Muscle layer of duodenum (tissue), 2 donors: ENCODE measurements around the gene ZNF425.
"Not testable (repeated sequence)": the region's sequence is repeated elsewhere in the genome, so short reads cannot be mapped to it uniquely, and the experiment has no call there.

Source experiments
- H3K27ac ChIP-seq: one replicate; pipeline ENCODE4 v1.7.0; 2013; ENCODE audit warnings: mild to moderate bottlenecking, low read length
- H3K27me3 ChIP-seq: one replicate; pipeline ENCODE4 v1.7.0; 2013; ENCODE audit warnings: low read depth, mild to moderate bottlenecking, control low read depth, low read length
- H3K36me3 ChIP-seq, 2 donors: one replicate each; pipeline ENCODE4 v1.7.0; 2013; ENCODE audit warnings: low read length in 2 of 2, control low read depth in 1 of 2, mild to moderate bottlenecking in 1 of 2; ENCODE audit not compliant: insufficient read depth in 2 of 2, control insufficient read depth in 1 of 2
- H3K4me1 ChIP-seq, 2 donors: one replicate each; pipeline ENCODE4 v1.7.0; 2013; ENCODE audit warnings: low read length in 2 of 2, mild to moderate bottlenecking in 2 of 2, control low read depth in 1 of 2, moderate library complexity in 1 of 2; ENCODE audit not compliant: insufficient read depth in 2 of 2, control insufficient read depth in 1 of 2
- H3K4me3 ChIP-seq, 2 donors: one replicate each; pipeline ENCODE4 v1.7.0; 2013; ENCODE audit warnings: low read length in 2 of 2, low read depth in 1 of 2, mild to moderate bottlenecking in 1 of 2
- H3K9me3 ChIP-seq, 2 donors: one replicate each; pipeline ENCODE4 v1.7.0; 2013; ENCODE audit warnings: low read length in 2 of 2, control low read depth in 1 of 2, mild to moderate bottlenecking in 1 of 2; ENCODE audit not compliant: control insufficient read depth in 1 of 2
- donor health status: healthy.

ZNF425 gene

DNA sequence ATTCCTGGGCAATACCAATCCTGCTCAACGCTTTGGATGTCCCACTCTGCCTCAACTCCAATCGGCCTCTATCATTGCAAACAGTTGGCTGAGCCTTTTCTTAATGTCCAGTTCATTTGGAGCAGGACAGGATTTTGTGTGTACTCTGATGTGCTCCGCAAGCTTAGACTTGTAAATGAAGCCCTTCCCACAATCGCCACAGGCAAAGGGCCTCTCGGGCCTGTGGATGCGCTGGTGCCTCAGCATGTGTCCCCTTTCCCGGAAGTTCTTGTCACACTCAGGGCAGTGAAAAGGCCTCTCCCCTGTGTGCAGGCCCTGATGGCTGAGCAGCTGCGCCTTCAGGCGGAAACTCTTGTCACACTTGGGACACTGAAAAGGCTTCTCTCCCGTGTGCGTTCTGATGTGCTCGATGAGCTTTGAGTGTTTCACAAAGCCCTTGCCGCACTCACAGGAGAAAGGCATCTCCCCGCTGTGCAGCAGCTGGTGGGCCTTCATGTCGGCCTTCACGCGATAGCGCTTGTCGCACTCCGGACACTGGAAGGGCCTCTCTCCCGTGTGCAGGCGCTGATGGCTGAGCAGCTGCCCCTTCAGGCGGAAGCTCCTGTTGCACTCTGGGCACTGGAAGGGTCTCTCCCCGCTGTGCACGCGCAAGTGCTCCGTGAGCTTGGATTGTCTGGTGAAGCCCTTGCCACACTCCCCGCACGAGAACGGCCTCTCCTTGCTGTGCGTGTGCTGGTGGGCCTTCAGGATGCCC, 55.6 kb downstream of the ZNF425 start:
- no peak overlapping the region for H3K4me3 ChIP-seq

DNA sequence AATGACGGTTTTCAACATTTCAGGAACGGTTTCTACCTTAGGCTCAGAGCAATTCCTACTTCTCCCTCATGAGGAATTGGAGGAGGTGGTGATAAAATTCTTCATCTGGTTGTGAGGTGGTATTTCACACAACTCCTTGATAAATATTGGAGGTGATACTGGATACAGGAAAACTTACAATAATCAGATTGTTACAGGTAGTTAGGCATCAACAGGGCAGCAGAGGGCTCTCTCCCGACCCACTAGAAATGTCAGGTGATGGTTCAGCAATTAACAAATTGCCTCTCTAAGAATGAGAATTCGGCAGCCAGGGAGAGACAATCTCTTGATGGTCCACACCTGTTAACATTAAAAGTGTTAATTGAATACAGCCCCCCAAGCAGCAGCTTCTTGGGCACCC, 58.3 kb downstream of the ZNF425 start:
- peaks cover 12 to 33% of the 10 kb centered on the region in 2 donors for H3K36me3 ChIP-seq
- H3K4me1 ChIP-seq, result no peaks in the 10 kb centered on the region
- no peaks in the 10 kb centered on the region for H3K27me3 ChIP-seq
- no peak overlapping the region for H3K4me3 ChIP-seq
- no peak overlapping the region for H3K27ac ChIP-seq
- no peaks in the 10 kb centered on the region for H3K9me3 ChIP-seq

More for the DNA sequence above, 55.6 kb downstream of the ZNF425 start:
- Histone ChIP-seq H3K27ac (no peak overlapping the region), H3K36me3 (peaks cover 12 to 33% of the 10 kb centered on the region in 2 donors), H3K27me3 (no peaks in the 10 kb centered on the region), H3K4me1 (no peaks in the 10 kb centered on the region), H3K9me3 (no peaks in the 10 kb centered on the region)

DNA sequence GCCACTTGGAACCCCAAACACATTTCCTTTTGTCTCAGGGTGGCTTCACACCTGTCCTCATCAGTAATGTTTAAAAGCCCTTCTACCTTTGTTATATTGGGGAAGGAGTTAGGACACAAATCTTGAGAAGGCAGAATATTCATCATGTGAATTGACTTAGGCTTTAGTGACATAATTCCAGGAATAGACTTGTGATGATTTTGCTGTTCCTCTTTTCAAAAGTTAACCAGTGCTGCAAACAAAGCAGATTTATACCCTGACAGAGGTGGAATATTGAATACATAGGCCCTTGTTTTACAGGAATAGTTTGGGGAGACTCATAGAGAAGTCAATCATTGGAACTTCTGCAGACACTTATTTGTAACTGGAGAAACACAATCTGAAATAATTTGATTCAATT, 62.6 kb downstream of the ZNF425 start:
- Histone ChIP-seq H3K27ac (no peak overlapping the region), H3K36me3 (peaks cover 0 to 4% of the 10 kb centered on the region in 2 donors), H3K4me3 (no peak overlapping the region), H3K9me3 (no peaks in the 10 kb centered on the region), H3K27me3 (no peaks in the 10 kb centered on the region), H3K4me1 (no peaks in the 10 kb centered on the region)

DNA sequence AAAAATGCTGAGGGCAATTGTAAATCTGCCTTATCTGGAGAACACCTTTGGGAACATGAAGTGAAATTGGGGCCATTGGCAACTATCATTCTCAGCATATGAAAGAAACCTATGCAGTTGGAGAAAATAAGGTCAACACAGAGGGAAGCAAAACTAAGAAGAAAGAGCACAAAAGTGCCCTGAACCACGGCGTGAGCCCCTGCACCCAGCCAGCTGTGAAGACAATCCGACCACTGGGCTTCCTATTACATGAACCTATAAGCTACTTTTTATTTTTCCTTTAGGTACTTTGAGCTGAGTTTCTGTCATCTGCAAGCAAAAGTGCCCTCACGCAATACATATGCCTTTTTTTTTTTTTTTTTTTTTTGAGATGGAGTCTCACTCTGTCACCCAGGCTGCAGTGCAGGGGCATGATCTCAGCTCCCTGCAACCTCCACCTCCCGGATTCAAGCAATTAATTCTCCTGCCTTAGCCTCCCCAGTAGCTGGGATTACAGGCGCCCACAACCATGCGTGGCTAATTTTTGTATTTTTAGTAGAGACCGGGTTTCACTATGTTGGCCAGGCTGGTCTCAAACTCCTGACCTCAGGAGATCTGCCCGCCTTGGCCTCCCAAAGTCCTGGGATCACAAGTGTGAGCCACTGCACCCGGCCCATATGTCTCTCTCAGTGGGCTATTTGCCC, 63.8 kb downstream of the ZNF425 start:
- H3K4me1 ChIP-seq, H3K27me3 ChIP-seq, H3K36me3 ChIP-seq: not testable (repeated sequence)

GRCh38 chr7:149060156-149060555, 66.0 kb downstream of the ZNF425 start:
- Histone ChIP-seq H3K27me3 (no peaks in the 10 kb centered on the region), H3K4me1 (no peaks in the 10 kb centered on the region), H3K9me3 (no peaks in the 10 kb centered on the region), H3K36me3 (no peaks in the 10 kb centered on the region), H3K4me3 (no peak overlapping the region), H3K27ac (no peak overlapping the region)

More for the DNA sequence above, 63.8 kb downstream of the ZNF425 start:
- H3K4me3 ChIP-seq, H3K27ac ChIP-seq, H3K9me3 ChIP-seq: not testable (repeated sequence)

DNA sequence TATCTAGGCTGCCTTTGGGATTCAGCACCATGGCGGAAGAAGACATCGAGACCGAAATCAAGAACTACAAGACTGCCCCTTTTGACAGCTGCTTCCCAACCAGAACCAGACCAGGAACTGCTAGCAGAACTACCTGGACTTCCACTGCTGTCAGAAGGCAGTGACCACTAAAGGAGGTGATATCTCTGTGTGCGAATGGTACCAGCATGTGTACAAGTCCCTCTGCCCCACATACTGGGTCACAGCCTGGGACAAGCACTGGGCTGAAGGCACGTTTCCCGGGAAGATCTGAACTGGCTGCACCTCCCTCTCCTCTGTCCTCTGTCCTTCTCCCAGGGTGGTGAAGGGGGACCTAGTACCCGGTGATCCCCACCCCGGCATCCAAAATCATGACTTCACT, 72.2 kb downstream of the ZNF425 start:
- Histone ChIP-seq H3K27me3 (no peaks in the 10 kb centered on the region), H3K4me3 (no peak overlapping the region), H3K4me1 (no peaks in the 10 kb centered on the region), H3K9me3 (no peaks in the 10 kb centered on the region), H3K27ac (no peak overlapping the region), H3K36me3 (no peaks in the 10 kb centered on the region)

DNA sequence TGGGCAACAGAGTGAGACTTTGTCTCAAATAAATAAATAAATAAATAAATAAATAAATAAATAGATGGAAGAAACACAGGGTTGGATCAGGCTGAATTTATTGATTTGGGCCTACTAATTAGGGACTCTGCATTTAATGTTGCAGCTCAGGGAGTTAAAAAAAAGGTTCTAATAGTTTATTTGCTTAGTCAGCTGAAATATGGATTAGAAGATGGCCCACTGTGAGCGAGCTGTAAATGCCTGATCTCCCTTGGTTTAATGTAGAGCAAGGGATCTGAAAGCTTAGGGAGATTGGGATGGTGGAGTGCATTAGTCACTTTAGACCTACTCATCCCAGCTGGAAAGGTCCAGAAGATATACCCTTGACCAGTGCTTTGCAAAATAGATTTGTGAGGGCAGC, 72.7 kb downstream of the ZNF425 start:
- Histone ChIP-seq H3K4me1 (no peaks in the 10 kb centered on the region), H3K27ac (no peak overlapping the region), H3K36me3 (no peaks in the 10 kb centered on the region), H3K4me3 (no peak overlapping the region), H3K27me3 (no peaks in the 10 kb centered on the region), H3K9me3 (no peaks in the 10 kb centered on the region)
